ENCODE data around the gene CAMP. TPM values are rescaled to one million over a fixed set of nuclear protein-coding genes. Genes with fewer than 3 reads are reported as not detected.
A peak's percentile ranks its signal among the peaks of the same experiment; 100 is the strongest.

Gene CAMP, protein sequence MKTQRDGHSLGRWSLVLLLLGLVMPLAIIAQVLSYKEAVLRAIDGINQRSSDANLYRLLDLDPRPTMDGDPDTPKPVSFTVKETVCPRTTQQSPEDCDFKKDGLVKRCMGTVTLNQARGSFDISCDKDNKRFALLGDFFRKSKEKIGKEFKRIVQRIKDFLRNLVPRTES
- total RNA-seq = not detected
- long read RNA-seq = 0 reads

DNA sequence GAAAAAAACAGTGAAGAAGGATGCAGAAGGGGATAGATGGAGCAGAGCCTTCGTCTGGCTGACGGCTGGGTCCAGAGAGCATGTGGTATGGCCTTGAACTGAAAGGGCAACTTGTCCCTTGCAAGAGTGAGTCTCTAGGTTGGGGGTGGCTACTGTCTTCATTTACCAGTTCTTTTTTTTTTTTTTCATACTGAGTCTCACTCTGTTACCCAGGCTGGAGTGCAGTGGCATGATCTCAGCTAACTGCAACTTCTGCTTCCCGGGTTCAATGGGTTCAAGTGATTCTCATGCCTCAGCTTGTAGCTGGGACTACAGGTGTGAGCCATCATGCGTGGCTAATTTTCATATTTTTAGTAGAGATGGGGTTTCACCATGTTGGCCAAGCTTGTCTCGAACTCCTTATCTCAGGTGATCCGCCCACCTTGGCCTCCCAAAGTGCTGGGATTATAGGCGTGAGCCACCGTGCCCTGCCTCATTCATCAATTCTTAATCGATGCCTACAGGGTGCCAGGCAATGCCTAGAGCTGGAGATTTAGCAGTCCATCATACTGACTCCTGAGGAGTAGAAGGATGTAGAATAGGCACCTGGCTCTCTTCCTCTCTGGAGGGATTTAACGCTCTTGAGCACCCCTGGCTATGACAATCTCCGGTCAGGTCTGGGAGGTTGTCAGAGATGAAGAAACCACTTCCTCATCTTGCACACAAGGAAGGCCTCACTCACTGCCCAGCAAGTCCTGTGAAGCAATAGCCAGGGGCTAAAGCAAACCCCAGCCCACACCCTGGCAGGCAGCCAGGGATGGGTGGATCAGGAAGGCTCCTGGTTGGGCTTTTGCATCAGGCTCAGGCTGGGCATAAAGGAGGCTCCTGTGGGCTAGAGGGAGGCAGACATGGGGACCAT lies at the start of gene CAMP:
TSS of gene CAMP (plus strand) at position 880 of the 898 bp plus-strand sequence. CDS start at position 897, 17 bp downstream.
- H3K36me3 ChIP-seq = no peaks in the 10 kb centered on the region
- no peaks in the 10 kb centered on the region for H3K4me1 ChIP-seq
- no peaks in the 10 kb centered on the region for H3K9me3 ChIP-seq (replicated peaks)
- no peak within 1 kb of the TSS for H3K27ac ChIP-seq (replicated peaks)
- intact Hi-C loops (cut with micrococcal nuclease) = no loop called here
- DNase-seq = peak; percentile 72
- H3K4me3 ChIP-seq = no peak within 1 kb of the TSS
- no peaks in the 10 kb centered on the region for H3K27me3 ChIP-seq (ENCODE audit: low read depth)
- TF ChIP-seq, protein P1, sequence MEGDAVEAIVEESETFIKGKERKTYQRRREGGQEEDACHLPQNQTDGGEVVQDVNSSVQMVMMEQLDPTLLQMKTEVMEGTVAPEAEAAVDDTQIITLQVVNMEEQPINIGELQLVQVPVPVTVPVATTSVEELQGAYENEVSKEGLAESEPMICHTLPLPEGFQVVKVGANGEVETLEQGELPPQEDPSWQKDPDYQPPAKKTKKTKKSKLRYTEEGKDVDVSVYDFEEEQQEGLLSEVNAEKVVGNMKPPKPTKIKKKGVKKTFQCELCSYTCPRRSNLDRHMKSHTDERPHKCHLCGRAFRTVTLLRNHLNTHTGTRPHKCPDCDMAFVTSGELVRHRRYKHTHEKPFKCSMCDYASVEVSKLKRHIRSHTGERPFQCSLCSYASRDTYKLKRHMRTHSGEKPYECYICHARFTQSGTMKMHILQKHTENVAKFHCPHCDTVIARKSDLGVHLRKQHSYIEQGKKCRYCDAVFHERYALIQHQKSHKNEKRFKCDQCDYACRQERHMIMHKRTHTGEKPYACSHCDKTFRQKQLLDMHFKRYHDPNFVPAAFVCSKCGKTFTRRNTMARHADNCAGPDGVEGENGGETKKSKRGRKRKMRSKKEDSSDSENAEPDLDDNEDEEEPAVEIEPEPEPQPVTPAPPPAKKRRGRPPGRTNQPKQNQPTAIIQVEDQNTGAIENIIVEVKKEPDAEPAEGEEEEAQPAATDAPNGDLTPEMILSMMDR (IDR thresholded peaks at IDR 0.05; ENCODE audit: borderline replicate concordance) = no peak

DNA sequence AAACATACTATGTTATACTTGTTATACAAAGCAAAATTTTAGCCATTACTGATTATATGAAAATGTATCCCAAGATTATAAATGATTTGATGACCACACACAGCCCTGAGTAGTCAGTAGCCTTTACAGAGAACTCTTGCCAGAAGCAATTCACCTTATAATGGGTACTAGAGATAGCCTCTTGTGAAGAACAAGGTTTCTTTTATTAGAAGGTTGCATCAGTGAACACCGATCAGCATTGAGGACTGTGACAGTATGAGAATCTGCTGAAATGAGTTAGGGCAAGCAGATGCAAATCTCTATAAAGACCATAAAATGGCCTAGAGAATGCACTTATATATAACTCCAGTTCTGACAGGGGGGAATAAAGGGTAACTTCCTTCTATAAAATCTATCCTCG lies 45.2 kb upstream of the CAMP start:
- H3K27me3 ChIP-seq (ENCODE audit: low read depth) = no peaks in the 10 kb centered on the region
- DNase-seq = no peak
- intact Hi-C loops (cut with micrococcal nuclease) = no loop called here
- no peak overlapping the region for H3K27ac ChIP-seq (replicated peaks)
- TF ChIP-seq, protein P1 (IDR thresholded peaks at IDR 0.05; ENCODE audit: borderline replicate concordance) = no peak
- peaks cover 12% of the 10 kb centered on the region for H3K4me1 ChIP-seq
- H3K9me3 ChIP-seq (replicated peaks) = no peaks in the 10 kb centered on the region
- no peaks in the 10 kb centered on the region for H3K36me3 ChIP-seq
- H3K4me3 ChIP-seq = no peak overlapping the region

DNA sequence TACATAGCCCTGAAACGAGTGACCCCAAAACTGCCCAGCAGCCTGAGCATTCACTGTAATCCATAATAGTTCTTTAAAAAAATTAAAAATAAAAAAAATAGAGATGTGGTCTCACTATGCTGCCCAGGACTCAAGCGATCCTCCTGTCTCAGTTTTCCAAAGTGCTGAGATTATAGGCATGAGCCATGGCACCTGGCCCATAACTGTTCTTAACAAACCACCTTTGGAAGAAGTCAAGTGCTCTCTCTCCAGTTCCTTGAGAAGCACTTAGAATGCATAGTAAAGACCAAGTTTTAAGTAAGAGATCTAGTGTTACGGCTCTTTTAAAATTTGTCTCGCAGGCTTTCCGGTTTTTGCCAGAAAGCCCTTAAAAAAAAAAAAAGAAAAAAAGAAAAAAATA lies 43.3 kb upstream of the CAMP start:
- Histone ChIP-seq H3K27me3 (ENCODE audit: low read depth) (no peaks in the 10 kb centered on the region), H3K36me3 (no peaks in the 10 kb centered on the region), H3K9me3 (replicated peaks) (no peaks in the 10 kb centered on the region), H3K4me3 (no peak overlapping the region), H3K27ac (replicated peaks) (no peak overlapping the region), H3K4me1 (peaks cover 12% of the 10 kb centered on the region)
- intact Hi-C loops (cut with micrococcal nuclease) = no loop called here
- DNase-seq = no peak
- TF ChIP-seq, protein P1 (IDR thresholded peaks at IDR 0.05; ENCODE audit: borderline replicate concordance) = no peak

DNA sequence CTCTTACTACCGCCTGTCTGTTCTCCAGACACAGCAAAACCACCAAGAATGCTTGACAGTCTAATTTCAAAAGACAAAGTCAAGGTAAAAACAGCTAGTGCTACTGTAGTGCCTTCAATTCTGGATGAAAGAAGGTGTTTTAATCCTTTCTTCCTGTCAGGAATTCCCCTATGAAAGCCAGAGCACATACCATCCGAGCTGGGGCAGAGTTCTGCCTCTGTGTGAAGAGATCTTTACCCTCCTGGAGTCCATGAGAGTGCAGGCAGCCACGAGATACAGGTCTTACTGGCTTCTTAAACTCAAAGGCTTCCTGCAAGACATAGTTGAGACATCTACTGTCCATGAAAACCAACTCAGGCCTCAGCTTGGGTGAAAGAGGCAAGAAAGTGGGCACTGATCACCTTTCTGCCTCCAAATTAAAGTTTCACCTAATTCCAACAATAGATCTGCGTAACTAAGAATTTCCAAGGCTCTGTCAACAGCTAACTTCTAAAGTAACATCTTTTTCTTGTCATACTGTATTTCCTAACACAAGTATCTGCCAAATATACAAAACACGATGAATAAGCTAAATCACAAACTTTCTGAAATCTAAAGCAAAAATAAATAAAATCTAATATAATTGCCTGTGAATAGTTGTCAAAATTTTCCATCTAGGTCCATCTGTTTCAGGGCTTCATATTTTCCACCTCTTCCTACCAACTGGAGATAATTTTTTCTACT lies 42.6 kb upstream of the CAMP start:
- TF ChIP-seq, protein P1 (IDR thresholded peaks at IDR 0.05; ENCODE audit: borderline replicate concordance) = no peak
- H3K4me3 ChIP-seq = no peak overlapping the region

DNA sequence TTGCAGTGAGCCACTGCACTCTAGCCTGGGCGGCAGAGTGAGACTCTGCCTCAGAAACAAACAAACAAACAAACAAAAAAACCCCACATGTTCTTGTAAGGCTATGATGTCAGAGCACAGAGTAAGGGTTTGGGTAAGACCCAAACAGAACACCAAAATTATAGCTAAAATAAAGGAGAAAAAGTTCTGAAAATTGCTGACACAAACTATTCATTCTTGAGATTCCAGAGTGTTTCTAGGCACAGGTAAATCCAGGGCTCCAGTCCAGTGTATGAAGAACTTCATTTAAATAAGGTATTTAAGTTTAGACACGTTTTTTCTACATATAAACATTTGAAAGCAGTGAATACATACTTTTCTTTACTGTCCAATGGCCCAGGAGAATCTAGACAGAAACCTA lies 39.0 kb upstream of the CAMP start:
- no peak for DNase-seq
- H3K4me3 ChIP-seq = no peak overlapping the region
- intact Hi-C loops (cut with micrococcal nuclease) = no loop called here

More for the DNA sequence above, 42.6 kb upstream of the CAMP start:
- peaks cover 12% of the 10 kb centered on the region for H3K4me1 ChIP-seq
- no peak overlapping the region for H3K27ac ChIP-seq (replicated peaks)
- no peaks in the 10 kb centered on the region for H3K36me3 ChIP-seq
- no peaks in the 10 kb centered on the region for H3K9me3 ChIP-seq (replicated peaks)
- no peaks in the 10 kb centered on the region for H3K27me3 ChIP-seq (ENCODE audit: low read depth)
- no peak for DNase-seq
- intact Hi-C loops (cut with micrococcal nuclease) = no loop called here

More for the DNA sequence above, 39.0 kb upstream of the CAMP start:
- no peaks in the 10 kb centered on the region for H3K36me3 ChIP-seq
- no peak overlapping the region for H3K27ac ChIP-seq (replicated peaks)
- TF ChIP-seq, protein P1 (IDR thresholded peaks at IDR 0.05; ENCODE audit: borderline replicate concordance) = no peak
- H3K27me3 ChIP-seq (ENCODE audit: low read depth) = no peaks in the 10 kb centered on the region
- no peaks in the 10 kb centered on the region for H3K9me3 ChIP-seq (replicated peaks)
- H3K4me1 ChIP-seq = peaks cover 20% of the 10 kb centered on the region
